CD4-positive, alpha-beta T cell (primary cell): ENCODE data around the gene GRK2. TPM values are rescaled to one million over a fixed set of nuclear protein-coding genes. Genes with fewer than 3 reads are reported as not detected.

Experiments used
- ATAC-seq: fragments of 200-7000 bp; cut with Tn5 transposase; one replicate; pipeline ENCODE4 v1.10.0; 2022; ENCODE audit warnings: mild to moderate bottlenecking; ENCODE audit not compliant: poor library complexity
- CTCF ChIA-PET: fragments of 350-600 bp; sonication (Branson Sonifier 250); formaldehyde crosslinking; loops from one replicate; lab custom pipeline; 2021; ENCODE audit warnings: antibody characterized with exemption, inconsistent platforms; lab: Charles Lee
- POLR2A ChIA-PET: fragments of 350-600 bp; sonication (Branson Sonifier 250); formaldehyde crosslinking; loops from one replicate; lab custom pipeline; 2021; ENCODE audit warnings: antibody characterized with exemption, inconsistent platforms; lab: Charles Lee
- DNase-seq, 14 experiments: peaks; one replicate each; pipeline ENCODE4 v3.0.0-alpha.2; 2013 to 2020; ENCODE audit warnings: mixed read lengths in 2 of 14
- H3K27ac ChIP-seq, 2 donors: one replicate each; pipeline versions ENCODE4 v1.5.1 to v1.7.0; 2013; ENCODE audit warnings: low read length in 2 of 2, low read depth in 1 of 2, mild to moderate bottlenecking in 1 of 2
- H3K27me3 ChIP-seq, 2 experiments: 1 replicate in 1 of 2; 2 replicates in 1 of 2; pipeline versions ENCODE4 v1.6.1 to v1.7.0; 2013; ENCODE audit warnings: low read length in 2 of 2, control low read depth in 1 of 2, mild to moderate bottlenecking in 1 of 2, moderate library complexity in 1 of 2; ENCODE audit not compliant: insufficient read depth in 2 of 2, control insufficient read depth in 1 of 2
- H3K36me3 ChIP-seq: one replicate; pipeline ENCODE4 v1.6.1; 2013; ENCODE audit warnings: low read length, control low read depth; ENCODE audit not compliant: insufficient read depth
- H3K4me1 ChIP-seq: one replicate; pipeline ENCODE4 v1.6.1; 2013; ENCODE audit warnings: low read length, control low read depth; ENCODE audit not compliant: insufficient read depth
- H3K4me3 ChIP-seq: one replicate; pipeline ENCODE4 v1.5.1; 2013; ENCODE audit warnings: mild to moderate bottlenecking, low read length, moderate library complexity
- H3K9me3 ChIP-seq, 2 experiments: 1 replicate in 1 of 2; 2 replicates in 1 of 2; pipeline versions ENCODE4 v1.6.1 to v1.7.0; 2013; ENCODE audit warnings: low read length in 2 of 2, mild to moderate bottlenecking in 2 of 2, control low read depth in 1 of 2, moderate library complexity in 1 of 2; ENCODE audit not compliant: control insufficient read depth in 1 of 2, insufficient read depth in 1 of 2
- H3K27ac Mint-ChIP-seq: one replicate; pipeline ENCODE4 v1.8.0; 2020; ENCODE audit warnings: mixed read lengths
- H3K27me3 Mint-ChIP-seq: one replicate; pipeline ENCODE4 v1.8.0; 2021; ENCODE audit warnings: mixed read lengths
- H3K36me3 Mint-ChIP-seq: one replicate; pipeline ENCODE4 v1.8.0; 2021; ENCODE audit warnings: low read depth, mixed read lengths
- H3K4me1 Mint-ChIP-seq: one replicate; pipeline ENCODE4 v1.8.0; 2021; ENCODE audit warnings: low read depth, mixed read lengths
- H3K4me3 Mint-ChIP-seq: one replicate; pipeline ENCODE4 v1.8.0; 2020; ENCODE audit warnings: mild to moderate bottlenecking, mixed read lengths
- H3K9me3 Mint-ChIP-seq: one replicate; pipeline ENCODE4 v1.8.0; 2020; ENCODE audit warnings: mixed read lengths
- intact Hi-C, 2 experiments: fragments of 100-400 bp; cut with DNase I in 1 of 2; cut with micrococcal nuclease in 1 of 2; formaldehyde crosslinking; loops; one replicate each; pipeline versions ENCODE4 v1.15.1 to v1.9.0; 2023 to 2025; cut with DNase I, micrococcal nuclease
- total RNA-seq, 174 experiments: library from RNA in 2 of 174; stranded (reverse) in 2 of 174; gene quantifications; one replicate each; pipeline ENCODE4 v1.2.3 and lab custom pipeline; 2021 to 2026
- TF ChIP-seq, protein P1 (sequence below): fragments of 200-600 bp; IDR thresholded peaks from one replicate; pipeline ENCODE4 v1.8.0; 2022; ENCODE audit warnings: antibody characterized with exemption, mild to moderate bottlenecking

GRK2 gene
- total RNA-seq, 2 experiments from 2014 or later, result 309 to 325 TPM

DNA sequence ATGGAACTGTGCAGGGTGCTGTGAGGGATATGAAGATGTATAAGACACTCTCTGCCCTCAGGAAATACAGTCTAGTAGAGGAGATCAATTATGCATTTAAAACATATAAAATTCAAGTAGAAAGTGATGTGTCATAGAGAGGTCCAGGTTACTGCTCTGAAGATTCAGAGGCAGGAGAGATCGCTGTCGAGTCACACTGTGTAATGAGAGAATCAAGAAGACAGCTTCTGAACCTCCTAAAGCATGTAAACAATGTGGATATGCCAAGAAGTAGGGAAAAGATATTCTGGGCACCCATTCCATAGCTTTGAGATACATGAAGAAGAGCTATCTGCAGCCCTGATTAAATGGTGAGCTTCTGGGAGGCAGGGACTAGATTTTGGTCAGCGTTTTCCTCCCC lies 53.7 kb downstream of the GRK2 start:
- ChIA-PET CTCF (interaction anchor here (0.8 to 5.4 kb wide), 3 partner anchors 26 to 58 kb away, joined by 3 to 21 read pairs (median 20); partner anchors contain the start of gene POLD4), POLR2A (interaction anchor here (0.7 to 1.4 kb wide), 3 partner anchors 27 to 66 kb away, joined by 3 read pairs; partner anchors contain the start of gene ANKRD13D)
- Mint-ChIP-seq H3K4me3 (peak overlapping the region; percentile 0), H3K27me3 (no peaks in the 10 kb centered on the region), H3K27ac (no peak overlapping the region), H3K36me3 (peaks cover 6% of the 10 kb centered on the region), H3K9me3 (no peaks in the 10 kb centered on the region), H3K4me1 (peaks cover 34% of the 10 kb centered on the region)
- ATAC-seq, result no peak
- H3K4me3 ChIP-seq, result no peak overlapping the region
- H3K27me3 ChIP-seq, result no peaks in the 10 kb centered on the region
- H3K36me3 ChIP-seq, result no peaks in the 10 kb centered on the region
- H3K9me3 ChIP-seq, result no peaks in the 10 kb centered on the region
- peaks cover 19% of the 10 kb centered on the region for H3K4me1 ChIP-seq
- intact Hi-C loops, result no loop called here
- DNase-seq, result no peak
- H3K27ac ChIP-seq, result no peak overlapping the region
- TF ChIP-seq, protein P1, sequence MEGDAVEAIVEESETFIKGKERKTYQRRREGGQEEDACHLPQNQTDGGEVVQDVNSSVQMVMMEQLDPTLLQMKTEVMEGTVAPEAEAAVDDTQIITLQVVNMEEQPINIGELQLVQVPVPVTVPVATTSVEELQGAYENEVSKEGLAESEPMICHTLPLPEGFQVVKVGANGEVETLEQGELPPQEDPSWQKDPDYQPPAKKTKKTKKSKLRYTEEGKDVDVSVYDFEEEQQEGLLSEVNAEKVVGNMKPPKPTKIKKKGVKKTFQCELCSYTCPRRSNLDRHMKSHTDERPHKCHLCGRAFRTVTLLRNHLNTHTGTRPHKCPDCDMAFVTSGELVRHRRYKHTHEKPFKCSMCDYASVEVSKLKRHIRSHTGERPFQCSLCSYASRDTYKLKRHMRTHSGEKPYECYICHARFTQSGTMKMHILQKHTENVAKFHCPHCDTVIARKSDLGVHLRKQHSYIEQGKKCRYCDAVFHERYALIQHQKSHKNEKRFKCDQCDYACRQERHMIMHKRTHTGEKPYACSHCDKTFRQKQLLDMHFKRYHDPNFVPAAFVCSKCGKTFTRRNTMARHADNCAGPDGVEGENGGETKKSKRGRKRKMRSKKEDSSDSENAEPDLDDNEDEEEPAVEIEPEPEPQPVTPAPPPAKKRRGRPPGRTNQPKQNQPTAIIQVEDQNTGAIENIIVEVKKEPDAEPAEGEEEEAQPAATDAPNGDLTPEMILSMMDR, result no peak

DNA sequence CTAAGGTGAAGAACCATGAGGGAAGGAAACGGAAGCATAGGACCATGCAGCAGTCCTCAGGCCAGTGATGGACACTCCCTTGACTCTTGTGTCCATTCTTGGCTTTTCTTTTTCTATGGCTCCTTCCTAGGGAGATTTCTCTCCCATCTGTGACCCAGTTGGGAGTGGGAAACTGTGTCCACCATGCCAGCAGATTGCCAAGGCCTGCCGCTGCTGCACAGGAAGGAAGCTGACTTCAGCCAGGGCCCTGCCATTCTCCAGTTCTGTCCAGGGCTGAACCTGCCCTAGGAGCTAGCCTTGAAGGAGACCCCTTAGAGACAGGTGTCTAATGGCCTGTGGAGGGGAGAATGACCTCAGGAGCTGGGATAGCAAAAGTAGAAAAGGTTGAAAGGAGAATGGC lies 54.4 kb downstream of the GRK2 start:
- H3K4me3 Mint-ChIP-seq, result no peak overlapping the region
- ChIA-PET CTCF (interaction anchor here (5.4 kb wide), 1 partner anchor 32 kb away, joined by 20 read pairs; the partner anchor contains the start of gene POLD4), POLR2A (interaction anchor here (0.6 to 1.4 kb wide), 4 partner anchors 27 to 32 kb away, joined by 3 to 4 read pairs (median 3); partner anchors contain the start of gene ANKRD13D)
- no peaks in the 10 kb centered on the region for H3K9me3 Mint-ChIP-seq
- Histone ChIP-seq H3K4me1 (peaks cover 19% of the 10 kb centered on the region), H3K27me3 (no peaks in the 10 kb centered on the region), H3K27ac (no peak overlapping the region), H3K36me3 (no peaks in the 10 kb centered on the region), H3K9me3 (no peaks in the 10 kb centered on the region), H3K4me3 (no peak overlapping the region)
- intact Hi-C loops, result no loop called here
- no peak overlapping the region for H3K27ac Mint-ChIP-seq
- DNase-seq (no peak), ATAC-seq (no peak)
- peaks cover 27% of the 10 kb centered on the region for H3K4me1 Mint-ChIP-seq
- TF ChIP-seq, protein P1, result no peak
- H3K27me3 Mint-ChIP-seq, result no peaks in the 10 kb centered on the region
- peaks cover 6% of the 10 kb centered on the region for H3K36me3 Mint-ChIP-seq

DNA sequence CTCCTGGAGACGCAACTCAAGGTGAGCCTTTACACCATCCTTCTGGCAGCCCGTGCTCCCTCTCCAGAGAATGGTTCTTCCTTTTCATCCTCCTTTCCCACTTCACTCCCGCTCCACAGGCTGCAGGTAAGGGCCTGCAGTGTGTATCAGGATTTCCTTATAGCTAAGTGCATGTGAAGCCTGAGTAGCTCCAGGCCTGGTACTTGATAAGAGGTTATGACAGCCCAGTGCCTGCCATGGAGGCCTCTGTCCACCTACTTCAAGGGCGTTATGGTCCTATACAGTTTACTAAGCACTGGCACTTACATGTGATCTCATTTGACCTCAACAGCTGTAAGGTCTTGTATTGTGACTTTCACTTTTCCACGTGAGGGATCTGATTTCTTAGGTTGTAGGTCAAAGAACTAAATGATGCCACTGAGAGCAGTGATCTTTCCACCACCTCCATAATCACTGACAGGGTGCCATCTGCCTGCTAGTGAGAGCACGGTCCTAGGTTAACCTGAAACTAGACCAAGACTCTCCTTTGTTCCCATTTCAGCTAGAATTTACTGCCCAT lies 55.1 kb downstream of the GRK2 start:
- no peaks in the 10 kb centered on the region for H3K9me3 ChIP-seq
- H3K4me3 Mint-ChIP-seq, result no peak overlapping the region
- H3K4me3 ChIP-seq, result no peak overlapping the region
- intact Hi-C loops, result no loop called here
- H3K27ac Mint-ChIP-seq, result no peak overlapping the region
- ChIA-PET POLR2A (interaction anchor here (0.8 to 1.2 kb wide), 2 partner anchors 31 to 51 kb away, joined by 3 to 4 read pairs; no protein-coding TSS in a partner anchor), CTCF (interaction anchor here (5.4 kb wide), 1 partner anchor 31 kb away, joined by 20 read pairs; the partner anchor contains the start of gene POLD4)
- peaks cover 6% of the 10 kb centered on the region for H3K36me3 Mint-ChIP-seq
- peaks cover 26% of the 10 kb centered on the region for H3K4me1 Mint-ChIP-seq
- H3K36me3 ChIP-seq, result no peaks in the 10 kb centered on the region
- no peaks in the 10 kb centered on the region for H3K27me3 Mint-ChIP-seq
- DNase-seq, result no peak
- ATAC-seq, result no peak
- no peak overlapping the region for H3K27ac ChIP-seq
- peaks cover 16% of the 10 kb centered on the region for H3K4me1 ChIP-seq
- H3K27me3 ChIP-seq, result no peaks in the 10 kb centered on the region
- H3K9me3 Mint-ChIP-seq, result no peaks in the 10 kb centered on the region
- TF ChIP-seq, protein P1, result no peak
